Mammary epithelial cell (primary cell): ENCODE results near the gene OR2H1.

Experiments used
- CTCF ChIP-seq, 2 donors: IDR thresholded peaks in 1 of 2; conservative IDR thresholded peaks in 1 of 2; 2 replicates each; pipeline ENCODE4 v1.5.1; 2011 to 2012; ENCODE audit warnings: inconsistent platforms in 2 of 2, low read length in 2 of 2, mild to moderate bottlenecking in 2 of 2, control low read depth in 1 of 2, low read depth in 1 of 2; ENCODE audit not compliant: insufficient read depth in 1 of 2; ENCODE audit errors: extremely low read depth in 1 of 2
- EZH2 ChIP-seq: IDR thresholded peaks from 2 replicates; pipeline ENCODE4 v1.6.1; 2012; ENCODE audit warnings: low read length, inconsistent platforms, borderline replicate concordance

GRCh38 chr6:29507319-29507718, 50.4 kb downstream of the OR2H1 start:
- no peak for TF ChIP-seq CTCF (conservative IDR thresholded peaks at IDR 0.05 in 1 of 2, IDR thresholded peaks at IDR 0.05 in 1 of 2; ENCODE audit: extremely low read depth in 1 of 2, insufficient read depth in 1 of 2, low read depth in 1 of 2, low read length in 2 of 2)
- TF ChIP-seq EZH2: no peak
